Rectal smooth muscle tissue (tissue), 1 donor: ENCODE results near the gene DNAH10.

Experiments
- H3K27ac ChIP-seq: one replicate; pipeline ENCODE4 v1.7.0; 2013; ENCODE audit warnings: low read depth, low read length, inconsistent platforms
- H3K27me3 ChIP-seq: one replicate; pipeline ENCODE4 v1.7.0; 2013; ENCODE audit warnings: low read length; ENCODE audit not compliant: control insufficient read depth, insufficient read depth
- H3K36me3 ChIP-seq: one replicate; pipeline ENCODE4 v1.7.0; 2013; ENCODE audit warnings: low read length; ENCODE audit not compliant: control insufficient read depth, insufficient read depth
- H3K4me1 ChIP-seq: one replicate; pipeline ENCODE4 v1.7.0; 2013; ENCODE audit warnings: low read length; ENCODE audit not compliant: control insufficient read depth, insufficient read depth
- H3K4me3 ChIP-seq: one replicate; pipeline ENCODE4 v1.7.0; 2013; ENCODE audit warnings: low read length
- H3K9ac ChIP-seq: one replicate; pipeline ENCODE4 v1.7.0; 2013; ENCODE audit warnings: low read length

The DNAH10 gene

DNA sequence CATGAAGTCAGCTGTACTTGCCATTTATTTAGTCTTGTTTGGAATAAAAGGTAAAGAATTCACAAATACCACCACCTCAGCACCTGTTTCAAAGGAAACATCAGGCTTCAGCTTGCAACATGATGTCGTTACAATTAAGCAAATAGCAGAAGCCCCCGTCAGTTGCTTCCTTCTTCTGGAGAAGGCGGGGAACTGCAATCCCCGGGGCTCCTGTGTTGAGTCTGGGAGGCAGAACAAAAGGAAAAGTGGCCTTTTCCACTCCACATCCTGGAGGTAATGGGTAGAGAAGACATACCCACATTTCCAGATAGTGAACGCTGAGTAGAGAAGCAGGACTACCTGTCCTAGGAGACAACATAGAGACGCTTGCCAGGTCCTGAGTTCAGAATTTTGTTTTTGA lies 92.8 kb downstream of the DNAH10 start:
- no peaks in the 10 kb centered on the region for H3K4me1 ChIP-seq
- H3K27ac ChIP-seq = no peak overlapping the region
- H3K4me3 ChIP-seq = no peak overlapping the region
- H3K27me3 ChIP-seq = no peaks in the 10 kb centered on the region
- no peak overlapping the region for H3K9ac ChIP-seq
- no peaks in the 10 kb centered on the region for H3K36me3 ChIP-seq

- Histone ChIP-seq H3K4me1 (no peaks in the 10 kb centered on the region), H3K27me3 (no peaks in the 10 kb centered on the region), H3K9ac (no peak overlapping the region), H3K4me3 (no peak overlapping the region), H3K36me3 (no peaks in the 10 kb centered on the region), H3K27ac (no peak overlapping the region)
Observed at GRCh38 chr12:123856681-123857080, 94.6 kb downstream of the DNAH10 start.

DNA sequence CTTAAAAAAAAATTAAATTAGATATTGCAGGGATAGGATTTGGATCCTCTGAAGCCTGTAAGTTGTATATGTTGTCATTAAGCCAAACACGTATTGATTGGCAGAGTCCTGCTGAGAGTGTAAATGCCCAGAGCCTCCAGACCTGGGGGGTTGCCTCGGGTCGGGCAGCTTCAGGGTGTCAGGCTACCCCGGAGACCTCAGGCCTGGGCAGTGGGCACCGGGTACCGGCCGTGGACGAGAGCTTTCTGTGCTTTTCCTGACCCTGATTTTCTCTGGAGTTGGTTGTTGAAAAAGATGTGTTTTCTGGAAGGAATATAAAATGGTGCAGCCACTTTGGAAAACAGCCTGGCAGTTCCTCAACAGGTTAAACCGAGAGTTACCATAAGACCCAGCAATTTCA lies 96.1 kb downstream of the DNAH10 start:
- H3K27ac ChIP-seq = no peak overlapping the region

DNA sequence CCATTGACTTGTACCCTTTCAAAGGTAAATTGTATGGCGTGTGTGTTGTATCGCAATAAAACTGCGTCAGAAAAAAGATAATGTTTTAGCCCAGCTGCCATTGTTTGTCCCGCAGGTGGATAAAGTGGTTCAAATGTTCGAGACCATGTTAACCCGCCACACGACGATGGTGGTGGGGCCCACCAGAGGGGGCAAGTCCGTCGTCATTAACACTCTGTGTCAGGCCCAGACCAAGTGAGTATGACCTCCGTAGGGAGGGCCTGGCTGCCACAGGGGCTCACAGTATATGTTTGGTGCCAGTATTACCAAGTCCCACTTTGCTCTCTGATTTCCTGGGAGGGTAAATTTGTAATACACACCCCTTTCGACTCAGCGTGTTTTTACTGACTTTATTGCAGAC lies 96.9 kb downstream of the DNAH10 start:
- Histone ChIP-seq H3K9ac (no peak overlapping the region), H3K27me3 (no peaks in the 10 kb centered on the region), H3K36me3 (no peaks in the 10 kb centered on the region), H3K4me1 (no peaks in the 10 kb centered on the region), H3K4me3 (no peak overlapping the region), H3K27ac (no peak overlapping the region)

More for the DNA sequence above, 96.1 kb downstream of the DNAH10 start:
- Histone ChIP-seq H3K4me1 (no peaks in the 10 kb centered on the region), H3K27me3 (no peaks in the 10 kb centered on the region), H3K36me3 (no peaks in the 10 kb centered on the region), H3K4me3 (no peak overlapping the region), H3K9ac (no peak overlapping the region)

DNA sequence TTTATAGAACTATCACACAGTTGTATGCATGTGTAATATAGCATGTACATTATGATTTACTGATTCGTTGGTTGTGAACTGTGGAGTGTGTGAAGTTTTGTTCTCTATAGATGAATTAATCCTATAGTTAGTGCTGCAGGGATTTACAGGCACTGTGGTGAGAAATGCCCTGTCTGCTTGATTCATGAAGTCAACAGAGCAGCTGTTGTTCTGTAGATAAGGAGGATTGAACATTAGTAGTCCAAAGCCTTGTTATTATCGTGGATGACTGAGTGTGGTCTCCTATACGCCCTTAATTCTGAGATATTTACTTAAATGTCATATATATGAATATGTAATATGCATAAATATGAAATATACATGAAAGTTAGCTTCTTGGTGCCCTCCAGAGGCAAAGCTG lies 98.3 kb downstream of the DNAH10 start:
- no peak overlapping the region for H3K27ac ChIP-seq
- H3K27me3 ChIP-seq = no peaks in the 10 kb centered on the region
- no peak overlapping the region for H3K9ac ChIP-seq
- no peak overlapping the region for H3K4me3 ChIP-seq
- no peaks in the 10 kb centered on the region for H3K4me1 ChIP-seq
- no peaks in the 10 kb centered on the region for H3K36me3 ChIP-seq

- Histone ChIP-seq H3K4me3 (no peak overlapping the region), H3K9ac (no peak overlapping the region), H3K36me3 (no peaks in the 10 kb centered on the region), H3K27me3 (no peaks in the 10 kb centered on the region), H3K27ac (no peak overlapping the region), H3K4me1 (no peaks in the 10 kb centered on the region)
Observed at GRCh38 chr12:123861392-123861791, 99.3 kb downstream of the DNAH10 start.

- Histone ChIP-seq H3K36me3 (no peaks in the 10 kb centered on the region), H3K9ac (no peak overlapping the region), H3K4me1 (no peaks in the 10 kb centered on the region), H3K27ac (no peak overlapping the region), H3K4me3 (no peak overlapping the region), H3K27me3 (no peaks in the 10 kb centered on the region)
Observed at GRCh38 chr12:123867141-123867540, 105.0 kb downstream of the DNAH10 start.

- no peak overlapping the region for H3K27ac ChIP-seq
- no peaks in the 10 kb centered on the region for H3K36me3 ChIP-seq
- no peak overlapping the region for H3K4me3 ChIP-seq
- H3K9ac ChIP-seq = no peak overlapping the region
- H3K27me3 ChIP-seq = no peaks in the 10 kb centered on the region
- H3K4me1 ChIP-seq = no peaks in the 10 kb centered on the region
Observed at GRCh38 chr12:123868791-123869190, 106.7 kb downstream of the DNAH10 start.

GRCh38 chr12:123873793-123874192 lies 111.7 kb downstream of the DNAH10 start:
- no peaks in the 10 kb centered on the region for H3K27me3 ChIP-seq
- no peak overlapping the region for H3K9ac ChIP-seq
- H3K4me3 ChIP-seq = no peak overlapping the region
- H3K36me3 ChIP-seq = no peaks in the 10 kb centered on the region
- no peak overlapping the region for H3K27ac ChIP-seq
- no peaks in the 10 kb centered on the region for H3K4me1 ChIP-seq

DNA sequence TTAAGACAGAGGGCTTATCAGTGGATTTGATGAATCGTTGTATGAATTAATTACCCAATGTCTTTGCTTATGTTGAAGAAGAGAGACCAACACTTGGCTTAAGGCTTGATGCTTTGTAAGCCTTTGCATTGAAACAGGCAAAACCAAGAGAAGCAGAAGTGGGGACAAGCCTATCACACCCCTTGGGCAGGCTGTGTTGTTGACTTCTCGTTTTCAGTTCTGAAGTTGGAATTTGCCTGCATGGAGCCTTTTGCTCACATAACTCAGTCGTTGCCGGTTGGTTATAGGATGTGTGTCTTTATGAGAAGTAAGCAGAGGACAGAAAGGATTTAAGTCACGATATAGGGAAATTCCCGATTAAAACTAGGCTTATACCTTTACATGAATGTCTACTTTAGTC lies 115.9 kb downstream of the DNAH10 start:
- Histone ChIP-seq H3K4me3 (no peak overlapping the region), H3K36me3 (no peaks in the 10 kb centered on the region)

DNA sequence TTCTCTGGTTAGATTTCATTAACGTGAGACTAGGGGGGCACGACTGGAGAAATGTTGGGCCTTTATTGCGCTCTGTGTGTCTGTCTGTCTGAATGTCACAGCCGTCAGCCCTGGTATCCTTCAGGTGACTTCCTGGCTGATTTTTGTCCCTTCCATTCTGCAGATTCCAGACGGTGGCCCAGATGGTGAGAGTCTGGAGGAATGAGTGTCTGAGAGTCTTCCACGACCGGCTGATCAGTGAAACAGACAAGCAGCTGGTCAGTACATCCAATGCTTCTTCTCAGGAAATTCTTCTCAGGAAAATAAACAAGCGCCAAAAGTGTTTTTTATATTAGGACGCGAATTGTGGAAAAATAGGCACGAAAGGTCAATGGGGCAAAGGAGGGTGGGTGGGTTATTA lies 117.0 kb downstream of the DNAH10 start:
- no peak overlapping the region for H3K4me3 ChIP-seq
- H3K27ac ChIP-seq = no peak overlapping the region
- H3K4me1 ChIP-seq = no peaks in the 10 kb centered on the region
- no peak overlapping the region for H3K9ac ChIP-seq
- H3K27me3 ChIP-seq = no peaks in the 10 kb centered on the region
- no peaks in the 10 kb centered on the region for H3K36me3 ChIP-seq

More for the DNA sequence above, 115.9 kb downstream of the DNAH10 start:
- H3K27me3 ChIP-seq = no peaks in the 10 kb centered on the region
- H3K9ac ChIP-seq = no peak overlapping the region
- no peak overlapping the region for H3K27ac ChIP-seq
- no peaks in the 10 kb centered on the region for H3K4me1 ChIP-seq

DNA sequence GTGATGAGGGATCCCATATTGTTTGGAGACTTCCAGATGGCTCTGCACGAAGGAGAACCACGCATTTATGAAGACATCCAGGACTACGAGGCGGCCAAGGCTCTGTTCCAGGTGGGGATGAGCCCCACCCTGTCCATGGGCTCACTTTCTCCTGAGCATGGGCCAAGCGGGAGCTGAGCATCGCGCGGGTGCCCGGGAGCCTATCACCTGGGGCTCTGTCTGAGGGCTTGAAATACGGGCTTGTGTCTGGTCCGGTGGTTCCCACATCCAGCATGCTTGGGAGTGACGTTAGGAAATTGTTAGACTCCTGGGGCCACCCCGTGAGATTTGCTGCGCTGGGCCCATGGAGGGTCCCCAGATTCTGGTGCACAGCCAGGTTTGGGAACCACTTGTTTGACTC lies 117.6 kb downstream of the DNAH10 start:
- Histone ChIP-seq H3K4me1 (no peaks in the 10 kb centered on the region), H3K36me3 (no peaks in the 10 kb centered on the region), H3K27ac (no peak overlapping the region), H3K9ac (no peak overlapping the region), H3K27me3 (no peaks in the 10 kb centered on the region), H3K4me3 (no peak overlapping the region)

GRCh38 chr12:123882161-123882705 lies 120.1 kb downstream of the DNAH10 start:
- H3K9ac ChIP-seq = no peak overlapping the region
- no peak overlapping the region for H3K27ac ChIP-seq
- H3K4me1 ChIP-seq = no peaks in the 10 kb centered on the region
- no peaks in the 10 kb centered on the region for H3K36me3 ChIP-seq
- no peak overlapping the region for H3K4me3 ChIP-seq
- peaks cover 3% of the 10 kb centered on the region for H3K27me3 ChIP-seq
